K562 (cell line): ENCODE data around the gene MLLT1. TPM values are rescaled to one million over a fixed set of nuclear protein-coding genes. Genes with fewer than 3 reads are reported as not detected.

ENCODE experiments used
- ATF4 ChIP-seq: fragments of 450-650 bp; formaldehyde crosslinking; IDR thresholded peaks from 2 replicates; pipeline ENCODE4 v1.4.0; 2022; ENCODE audit warnings: mild to moderate bottlenecking, moderate library complexity
- CBFA2T3 ChIP-seq: fragments of 450-650 bp; IDR thresholded peaks from 2 replicates; pipeline ENCODE4 v1.6.1; 2017
- CTBP1 ChIP-seq: fragments of 450-650 bp; IDR thresholded peaks from 2 replicates; pipeline ENCODE4 v1.6.1; 2016; ENCODE audit warnings: borderline replicate concordance
- CTCFL ChIP-seq: IDR thresholded peaks from 2 replicates; pipeline ENCODE4 v1.6.1; 2011; ENCODE audit warnings: borderline replicate concordance, low read depth, mild to moderate bottlenecking, moderate library complexity, low read length; ENCODE audit not compliant: insufficient read depth, poor library complexity, severe bottlenecking
- ESRRA ChIP-seq: fragments of 450-650 bp; IDR thresholded peaks from 2 replicates; pipeline ENCODE4 v1.6.1; 2014; ENCODE audit warnings: low read depth, mild to moderate bottlenecking, moderate library complexity, borderline replicate concordance
- GTF2A2 ChIP-seq: IDR thresholded peaks from 2 replicates; pipeline ENCODE4 v1.6.1; 2016; ENCODE audit warnings: mild to moderate bottlenecking, missing genetic modification characterization, missing compliant biosample characterization
- MIER1 ChIP-seq: fragments of 450-650 bp; IDR thresholded peaks from 2 replicates; pipeline ENCODE4 v1.6.1; 2016; ENCODE audit warnings: antibody characterized with exemption, mild to moderate bottlenecking, low read depth
- PCBP2 ChIP-seq: fragments of 200-400 bp; formaldehyde crosslinking; IDR thresholded peaks from 2 replicates; pipeline ENCODE4 v1.6.1; 2018; ENCODE audit warnings: low read length, low read depth, mild to moderate bottlenecking, moderate library complexity; ENCODE audit not compliant: poor library complexity, severe bottlenecking
- PPARD ChIP-seq: fragments of 250-450 bp; sonication (Bioruptor Pico); IDR thresholded peaks from 2 replicates; pipeline ENCODE4 v1.8.0; 2022; ENCODE audit warnings: inconsistent platforms, mild to moderate bottlenecking, moderate library complexity
- RAD51 ChIP-seq: fragments of 450-650 bp; IDR thresholded peaks from 2 replicates; pipeline ENCODE4 v1.7.1; 2016; ENCODE audit warnings: low read depth, mild to moderate bottlenecking, borderline replicate concordance
- SOX6 ChIP-seq: fragments of 450-650 bp; IDR thresholded peaks from 2 replicates; pipeline ENCODE4 v1.6.1; 2014; ENCODE audit warnings: mild to moderate bottlenecking
- STAG1 ChIP-seq: sonication (generic); formaldehyde crosslinking; IDR thresholded peaks from 2 replicates; pipeline ENCODE4 v1.5.0; 2020; ENCODE audit warnings: missing genetic modification reagents, borderline replicate concordance
- STAT5B ChIP-seq: fragments of 250-450 bp; sonication (Bioruptor Pico); IDR thresholded peaks from 2 replicates; pipeline ENCODE4 v1.8.0; 2021; ENCODE audit warnings: mild to moderate bottlenecking, inconsistent platforms
- XRCC5 ChIP-seq: fragments of 200-400 bp; formaldehyde crosslinking; IDR thresholded peaks from 2 replicates; pipeline ENCODE4 v1.6.1; 2017; ENCODE audit warnings: low read depth, mild to moderate bottlenecking, low read length
- ZNF124 ChIP-seq: sonication (generic); formaldehyde crosslinking; IDR thresholded peaks from 2 replicates; pipeline ENCODE4 v1.8.1; 2022; ENCODE audit warnings: missing genetic modification reagents
- ZNF143 ChIP-seq: sonication (generic); formaldehyde crosslinking; IDR thresholded peaks from 2 replicates; pipeline ENCODE4 v1.9.0; 2022; ENCODE audit warnings: mild to moderate bottlenecking, missing genetic modification reagents
- ZNF23 ChIP-seq: fragments of 250-450 bp; sonication (Bioruptor Pico); IDR thresholded peaks from 2 replicates; pipeline ENCODE4 v1.4.0; 2020; ENCODE audit warnings: mild to moderate bottlenecking
- polyA plus RNA-seq, 8 experiments: library from polyadenylated mRNA; depleted of rRNA in 4 of 8; stranded (reverse) in 5 of 8; unstranded in 3 of 8; fragments of >200 nt; fragmentation: Nextera tagmentation in 2 of 8; fragmentation: Illumina TruSeq in 1 of 8; extraction: Ambion mirVana in 2 of 8; extraction: Trizol in 1 of 8; gene quantifications; 2 replicates each; pipeline versions ENCODE4 v1.2.1 to v1.2.3, GENCODE V29; 2011 to 2014; ENCODE audit warnings: inconsistent platforms in 1 of 8, missing spikeins in 1 of 8
- total RNA-seq, 7 experiments: library from RNA; depleted of rRNA in 6 of 7; stranded (reverse); fragments of >200 nt in 6 of 7; fragmentation: Illumina TruSeq in 2 of 7; extraction: Trizol in 2 of 7; gene quantifications; 2 replicates each; pipeline versions ENCODE4 v1.2.1 to v1.2.3, GENCODE V29; 2011 to 2021; ENCODE audit warnings: low replicate concordance in 1 of 7
- TF ChIP-seq, protein P1 (sequence below): IDR thresholded peaks from 3 replicates; pipeline ENCODE4 v1.6.1; 2011; ENCODE audit warnings: borderline replicate concordance, mild to moderate bottlenecking; ENCODE audit not compliant: insufficient read length, insufficient read depth
- TF ChIP-seq, protein P2 (sequence below): fragments of 450-650 bp; formaldehyde crosslinking; IDR thresholded peaks from 2 replicates; pipeline ENCODE4 v1.4.0; 2020; ENCODE audit warnings: mild to moderate bottlenecking
- TF ChIP-seq, protein P3 (sequence below): sonication (generic); formaldehyde crosslinking; IDR thresholded peaks from 2 replicates; pipeline ENCODE4 v1.8.0; 2023; ENCODE audit warnings: mild to moderate bottlenecking, missing genetic modification reagents

The MLLT1 gene
- total and polyA plus RNA-seq, 9 of the 15 experiments (the other 6 are each of a cell fraction or from before 2014, with no cell fraction given), result 0.23 to 63.5 (median 15.4) TPM

GRCh38 chr19:6276447-6276846 lies 3.3 kb downstream of the MLLT1 start (continued):
- TF ChIP-seq STAT5B (no peak), PCBP2 (no peak), GTF2A2 (tag) (no peak), ATF4 (no peak), ESRRA (peak; percentile 35; the same call in 1 of the 2 replicates), MIER1 (no peak), ZNF23 (CRISPR knock-in tag) (no peak), ZNF124 (CRISPR knock-in tag) (no peak), CTBP1 (peak; percentile 89), SOX6 (peak; percentile 72; the same call in 1 of the 2 replicates), STAG1 (CRISPR knock-in tag) (no peak), XRCC5 (no peak), ZNF143 (no peak), PPARD (CRISPR knock-in tag) (no peak), RAD51 (peak; percentile 69; the same call in 1 of the 2 replicates), CBFA2T3 (peak; percentile 85), CTCFL (no peak)
- TF ChIP-seq, protein P1, sequence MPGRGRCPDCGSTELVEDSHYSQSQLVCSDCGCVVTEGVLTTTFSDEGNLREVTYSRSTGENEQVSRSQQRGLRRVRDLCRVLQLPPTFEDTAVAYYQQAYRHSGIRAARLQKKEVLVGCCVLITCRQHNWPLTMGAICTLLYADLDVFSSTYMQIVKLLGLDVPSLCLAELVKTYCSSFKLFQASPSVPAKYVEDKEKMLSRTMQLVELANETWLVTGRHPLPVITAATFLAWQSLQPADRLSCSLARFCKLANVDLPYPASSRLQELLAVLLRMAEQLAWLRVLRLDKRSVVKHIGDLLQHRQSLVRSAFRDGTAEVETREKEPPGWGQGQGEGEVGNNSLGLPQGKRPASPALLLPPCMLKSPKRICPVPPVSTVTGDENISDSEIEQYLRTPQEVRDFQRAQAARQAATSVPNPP, result no peak
- TF ChIP-seq, protein P2, sequence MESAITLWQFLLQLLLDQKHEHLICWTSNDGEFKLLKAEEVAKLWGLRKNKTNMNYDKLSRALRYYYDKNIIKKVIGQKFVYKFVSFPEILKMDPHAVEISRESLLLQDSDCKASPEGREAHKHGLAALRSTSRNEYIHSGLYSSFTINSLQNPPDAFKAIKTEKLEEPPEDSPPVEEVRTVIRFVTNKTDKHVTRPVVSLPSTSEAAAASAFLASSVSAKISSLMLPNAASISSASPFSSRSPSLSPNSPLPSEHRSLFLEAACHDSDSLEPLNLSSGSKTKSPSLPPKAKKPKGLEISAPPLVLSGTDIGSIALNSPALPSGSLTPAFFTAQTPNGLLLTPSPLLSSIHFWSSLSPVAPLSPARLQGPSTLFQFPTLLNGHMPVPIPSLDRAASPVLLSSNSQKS (CRISPR knock-in tag), result no peak
- TF ChIP-seq, protein P3, sequence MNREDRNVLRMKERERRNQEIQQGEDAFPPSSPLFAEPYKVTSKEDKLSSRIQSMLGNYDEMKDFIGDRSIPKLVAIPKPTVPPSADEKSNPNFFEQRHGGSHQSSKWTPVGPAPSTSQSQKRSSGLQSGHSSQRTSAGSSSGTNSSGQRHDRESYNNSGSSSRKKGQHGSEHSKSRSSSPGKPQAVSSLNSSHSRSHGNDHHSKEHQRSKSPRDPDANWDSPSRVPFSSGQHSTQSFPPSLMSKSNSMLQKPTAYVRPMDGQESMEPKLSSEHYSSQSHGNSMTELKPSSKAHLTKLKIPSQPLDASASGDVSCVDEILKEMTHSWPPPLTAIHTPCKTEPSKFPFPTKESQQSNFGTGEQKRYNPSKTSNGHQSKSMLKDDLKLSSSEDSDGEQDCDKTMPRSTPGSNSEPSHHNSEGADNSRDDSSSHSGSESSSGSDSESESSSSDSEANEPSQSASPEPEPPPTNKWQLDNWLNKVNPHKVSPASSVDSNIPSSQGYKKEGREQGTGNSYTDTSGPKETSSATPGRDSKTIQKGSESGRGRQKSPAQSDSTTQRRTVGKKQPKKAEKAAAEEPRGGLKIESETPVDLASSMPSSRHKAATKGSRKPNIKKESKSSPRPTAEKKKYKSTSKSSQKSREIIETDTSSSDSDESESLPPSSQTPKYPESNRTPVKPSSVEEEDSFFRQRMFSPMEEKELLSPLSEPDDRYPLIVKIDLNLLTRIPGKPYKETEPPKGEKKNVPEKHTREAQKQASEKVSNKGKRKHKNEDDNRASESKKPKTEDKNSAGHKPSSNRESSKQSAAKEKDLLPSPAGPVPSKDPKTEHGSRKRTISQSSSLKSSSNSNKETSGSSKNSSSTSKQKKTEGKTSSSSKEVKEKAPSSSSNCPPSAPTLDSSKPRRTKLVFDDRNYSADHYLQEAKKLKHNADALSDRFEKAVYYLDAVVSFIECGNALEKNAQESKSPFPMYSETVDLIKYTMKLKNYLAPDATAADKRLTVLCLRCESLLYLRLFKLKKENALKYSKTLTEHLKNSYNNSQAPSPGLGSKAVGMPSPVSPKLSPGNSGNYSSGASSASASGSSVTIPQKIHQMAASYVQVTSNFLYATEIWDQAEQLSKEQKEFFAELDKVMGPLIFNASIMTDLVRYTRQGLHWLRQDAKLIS (CRISPR knock-in tag), result no peak
